GM12873 (cell line): ENCODE results near the gene ROR2.

ENCODE experiments used
- CTCF ChIP-seq: IDR thresholded peaks from 2 replicates; pipeline ENCODE4 v1.5.1; 2012; ENCODE audit warnings: low read depth, mild to moderate bottlenecking, moderate library complexity, low read length, control low read depth; ENCODE audit not compliant: insufficient read depth; ENCODE audit errors: missing control alignments

ROR2 gene

DNA sequence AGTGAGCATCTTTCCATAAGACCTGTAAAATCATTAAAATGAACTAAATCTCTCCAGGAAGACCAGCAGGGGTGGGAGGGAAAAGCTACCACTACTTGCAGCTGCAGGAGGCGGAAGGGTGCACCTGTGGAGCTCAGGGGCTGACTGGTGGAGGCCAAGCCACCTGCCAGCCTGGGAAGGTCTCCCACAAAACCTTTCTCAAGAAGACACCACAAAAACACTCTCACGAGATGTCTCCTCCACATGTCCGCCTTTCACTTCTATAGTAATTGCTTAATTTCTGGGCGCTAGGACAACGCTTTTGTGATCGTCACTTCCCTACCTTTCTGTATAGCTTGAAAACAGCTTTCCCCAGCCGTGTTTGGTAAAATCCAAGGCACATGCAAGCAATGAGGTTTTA, 114.4 kb downstream of the ROR2 start:
- TF ChIP-seq CTCF, result no peak

DNA sequence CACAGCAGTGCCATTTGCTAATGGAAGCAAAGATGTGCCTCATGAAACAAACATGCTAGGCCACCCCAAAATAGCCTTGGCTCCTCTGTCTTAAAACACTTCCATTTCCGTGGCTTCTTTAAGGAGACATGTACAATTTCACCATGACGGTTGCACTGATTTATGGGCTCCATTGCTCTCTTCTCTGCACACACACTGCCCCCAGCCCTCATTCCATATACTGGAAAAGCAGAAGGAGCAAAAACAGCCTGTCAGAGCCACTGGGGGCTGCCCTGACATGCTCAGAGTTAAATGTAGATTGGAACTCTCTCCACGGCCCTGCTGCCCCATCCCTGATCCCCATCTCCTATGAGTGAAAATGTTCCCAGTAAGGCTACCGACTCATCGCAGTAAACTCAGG, 114.8 kb downstream of the ROR2 start:
- no peak for TF ChIP-seq CTCF

GRCh38 chr9:91834740-91835139, 115.3 kb downstream of the ROR2 start:
- TF ChIP-seq CTCF, result no peak

- no peak for TF ChIP-seq CTCF
Measured at GRCh38 chr9:91833878-91834255, 116.2 kb downstream of the ROR2 start.

DNA sequence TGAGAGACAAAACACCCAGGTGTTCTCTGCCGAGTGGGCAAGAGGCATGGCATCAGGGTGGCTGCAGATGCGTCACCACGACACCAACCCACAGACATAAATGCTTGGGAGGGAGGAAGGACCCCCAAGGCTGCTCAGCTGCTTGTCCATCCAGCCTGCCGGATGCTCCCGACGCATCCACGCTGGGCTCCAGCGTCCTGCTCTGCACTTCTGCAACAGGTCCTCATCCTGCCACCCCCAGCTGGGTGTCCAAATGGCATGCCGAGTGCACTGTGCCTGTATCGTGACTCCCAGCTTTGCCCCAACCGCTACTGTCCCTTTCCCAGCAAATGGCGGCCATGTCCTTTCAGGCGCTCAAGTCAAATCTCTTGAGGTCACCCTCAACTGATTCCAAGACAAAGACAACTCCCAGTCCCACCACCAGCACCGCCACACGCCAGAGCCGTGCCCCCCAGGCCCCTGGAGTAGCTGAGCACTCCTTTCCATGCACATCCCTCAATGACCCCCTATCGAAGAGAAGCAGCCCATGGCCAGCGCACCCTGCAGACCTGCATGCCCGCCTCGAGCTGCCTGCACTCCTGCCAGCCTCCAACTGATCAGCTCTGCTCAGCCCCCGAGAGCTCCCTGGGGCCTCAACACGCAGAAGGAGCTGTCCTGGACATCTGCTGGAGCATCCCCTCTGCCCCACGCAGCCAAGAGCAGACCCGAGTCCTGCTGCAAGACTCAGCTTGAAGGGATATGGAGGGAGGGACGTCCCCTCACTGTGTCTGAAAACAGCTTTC, 116.7 kb downstream of the ROR2 start:
- no peak for TF ChIP-seq CTCF

DNA sequence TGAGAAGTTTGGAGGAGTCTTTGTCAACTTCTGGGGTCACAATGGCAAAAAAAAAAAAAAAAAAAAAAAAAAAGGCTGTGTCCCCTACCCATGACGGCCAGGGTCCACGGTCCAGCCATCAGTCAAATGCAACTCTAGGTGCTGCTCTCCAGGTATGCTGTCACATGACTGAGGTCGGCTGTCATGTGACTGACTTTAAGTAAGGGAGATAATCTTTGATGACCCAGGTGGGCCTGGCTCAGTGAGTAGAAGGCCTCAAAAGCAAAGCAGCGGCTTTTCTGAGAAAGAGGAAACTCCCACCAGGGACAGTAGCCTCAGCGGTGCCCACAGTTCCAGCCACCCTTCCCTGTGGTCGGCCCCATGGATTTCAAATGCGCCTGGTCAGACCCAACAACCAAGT, 117.7 kb downstream of the ROR2 start:
- no peak for TF ChIP-seq CTCF

GRCh38 chr9:91825866-91826265, 124.2 kb downstream of the ROR2 start:
- TF ChIP-seq CTCF, result no peak
